Raji (cell line): Measurements from ENCODE around the gene PCNX2.

Experiments
- POLR2A ChIP-seq: IDR thresholded peaks from 2 replicates; pipeline ENCODE4 v1.6.1; 2011; ENCODE audit warnings: low read depth, low read length, control low read depth; ENCODE audit not compliant: insufficient read depth

Gene PCNX2

DNA sequence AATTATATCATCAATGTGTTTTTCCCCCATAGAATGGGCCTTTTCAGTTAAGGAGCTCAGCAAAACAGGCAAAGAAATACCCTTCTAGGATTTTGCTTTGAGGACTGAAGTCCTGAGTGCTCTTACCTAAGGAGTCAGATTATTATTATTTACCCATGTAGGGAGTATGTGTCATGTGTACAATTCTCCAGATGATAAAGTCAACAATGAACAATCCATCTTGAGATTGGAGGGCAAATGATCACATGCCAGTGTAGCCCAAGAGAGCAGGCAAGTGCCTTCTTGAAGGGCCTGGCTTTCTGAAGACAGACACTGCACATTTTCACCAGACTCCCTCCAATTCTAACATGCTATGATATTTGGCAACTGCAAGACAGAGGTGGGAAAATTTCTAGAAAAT lies 159.7 kb downstream of the PCNX2 start:
- TF ChIP-seq POLR2A: no peak

DNA sequence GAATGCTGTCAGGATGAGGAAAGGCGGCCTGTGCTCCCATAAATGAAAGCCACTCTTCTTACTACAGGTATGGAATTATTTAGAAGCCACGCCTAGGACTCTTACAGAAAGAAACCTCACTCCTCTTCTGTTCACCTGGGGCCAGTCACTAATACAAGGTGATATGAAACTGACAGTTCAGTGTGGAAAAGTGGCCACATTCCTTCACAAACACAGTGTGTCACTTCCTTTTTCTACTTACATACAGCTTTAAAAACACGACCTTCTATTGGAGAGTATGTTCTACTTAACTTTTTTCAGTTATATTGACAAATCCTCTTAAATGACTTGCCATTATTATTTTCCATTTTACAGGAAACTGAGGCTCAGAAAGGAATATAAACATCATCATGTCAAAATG lies 163.1 kb downstream of the PCNX2 start:
- TF ChIP-seq POLR2A: no peak

DNA sequence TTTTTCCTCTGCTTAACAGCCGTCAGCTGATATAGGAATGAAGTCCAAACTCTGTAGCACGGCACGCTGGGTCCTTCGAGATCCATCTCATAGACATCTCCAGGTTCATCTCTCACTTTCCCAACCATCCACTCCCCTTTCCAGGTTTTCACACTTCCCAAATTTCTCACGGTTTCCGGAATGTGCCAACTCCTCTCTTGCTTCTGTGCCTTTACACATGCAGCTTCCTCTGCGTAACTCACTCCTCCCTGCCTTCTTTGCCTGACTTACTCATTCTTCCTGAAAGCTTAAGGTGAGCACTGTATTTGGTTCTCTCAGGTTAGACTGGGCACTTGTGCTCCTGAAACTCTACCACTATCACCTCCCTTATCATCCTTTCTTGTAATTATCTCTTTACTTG lies 168.4 kb downstream of the PCNX2 start:
- no peak for TF ChIP-seq POLR2A

DNA sequence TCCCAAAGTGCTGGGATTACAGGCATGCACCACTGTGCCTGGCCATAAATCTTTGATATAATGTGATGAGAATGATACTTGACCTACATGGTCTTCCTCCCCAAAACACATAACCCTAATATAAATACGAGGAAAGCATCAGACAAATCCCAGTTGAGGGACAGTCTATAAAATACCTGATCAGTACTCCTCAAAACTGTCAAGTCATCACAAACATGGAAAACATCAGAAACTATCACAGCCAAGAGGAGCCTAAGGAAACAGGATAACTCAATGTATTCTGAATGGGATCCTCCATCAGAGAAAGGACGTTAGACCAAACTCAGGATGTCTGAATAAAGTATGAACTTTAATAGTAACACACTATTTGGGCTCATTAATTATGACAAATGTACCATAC lies 172.7 kb downstream of the PCNX2 start:
- no peak for TF ChIP-seq POLR2A

DNA sequence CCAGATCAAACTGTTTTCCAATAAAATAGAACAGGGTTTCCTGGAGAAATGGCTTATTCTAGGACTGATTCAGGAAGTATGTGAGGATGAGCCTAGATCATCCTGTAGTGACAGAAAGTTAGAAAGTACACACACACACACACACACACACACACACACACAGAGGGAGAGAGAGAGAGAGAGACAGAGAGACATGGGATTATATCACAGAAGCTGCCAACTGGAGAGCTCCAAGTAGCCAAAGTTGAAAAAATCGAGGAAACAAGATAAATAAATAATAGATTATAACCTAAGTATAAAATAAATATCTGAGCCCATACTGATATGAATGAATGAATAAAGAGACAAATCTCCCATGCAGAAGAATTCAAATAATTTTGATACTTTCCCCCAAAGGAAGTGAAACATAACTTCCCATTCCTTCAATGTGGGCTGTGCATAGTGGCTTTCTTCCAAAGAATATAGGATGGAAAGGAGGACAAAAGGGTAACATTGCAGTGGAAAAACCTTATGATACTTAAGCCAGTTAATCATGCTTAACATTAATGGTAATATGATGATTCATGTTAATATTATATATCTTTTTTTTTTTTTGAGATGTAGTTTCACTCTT lies 173.5 kb downstream of the PCNX2 start:
- TF ChIP-seq POLR2A: no peak

DNA sequence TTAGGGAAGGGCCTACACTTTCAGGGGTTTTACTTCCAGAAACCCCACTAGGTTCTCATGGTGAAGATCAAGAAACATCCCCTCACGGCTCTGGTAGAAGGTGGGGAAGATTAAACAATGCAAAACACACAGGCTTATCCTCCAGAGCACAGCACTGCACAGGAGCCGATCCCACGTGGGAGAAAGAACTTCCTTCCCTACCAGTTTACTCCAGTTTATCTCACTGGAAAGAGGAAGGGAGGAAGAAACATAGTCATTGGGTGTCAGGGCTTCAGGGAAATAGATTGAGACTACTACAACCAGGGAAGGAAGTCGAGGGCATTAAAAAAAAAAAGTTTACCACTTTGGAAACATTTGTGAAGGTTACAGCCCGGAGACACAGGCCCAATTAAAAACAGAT lies 180.7 kb downstream of the PCNX2 start:
- TF ChIP-seq POLR2A: no peak

DNA sequence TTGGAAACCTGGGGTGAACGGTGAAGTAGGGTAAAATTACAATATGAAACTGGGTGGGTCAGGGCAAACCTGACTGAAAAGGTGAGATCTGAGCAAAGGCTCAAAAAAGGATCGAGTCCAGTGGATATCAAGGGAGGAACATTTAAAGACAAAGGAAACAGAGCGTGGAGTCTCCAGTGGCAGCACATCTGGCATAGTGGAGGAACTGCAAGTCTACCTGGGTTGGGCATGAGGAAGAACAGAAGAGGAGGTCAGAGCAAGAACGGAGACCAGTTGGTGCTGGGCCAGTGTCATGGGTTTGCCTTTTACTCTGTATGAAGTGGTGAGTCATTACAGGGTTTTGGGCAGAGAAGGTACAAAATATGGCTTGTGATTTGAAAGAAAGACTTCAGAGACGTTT lies 181.4 kb downstream of the PCNX2 start:
- no peak for TF ChIP-seq POLR2A

DNA sequence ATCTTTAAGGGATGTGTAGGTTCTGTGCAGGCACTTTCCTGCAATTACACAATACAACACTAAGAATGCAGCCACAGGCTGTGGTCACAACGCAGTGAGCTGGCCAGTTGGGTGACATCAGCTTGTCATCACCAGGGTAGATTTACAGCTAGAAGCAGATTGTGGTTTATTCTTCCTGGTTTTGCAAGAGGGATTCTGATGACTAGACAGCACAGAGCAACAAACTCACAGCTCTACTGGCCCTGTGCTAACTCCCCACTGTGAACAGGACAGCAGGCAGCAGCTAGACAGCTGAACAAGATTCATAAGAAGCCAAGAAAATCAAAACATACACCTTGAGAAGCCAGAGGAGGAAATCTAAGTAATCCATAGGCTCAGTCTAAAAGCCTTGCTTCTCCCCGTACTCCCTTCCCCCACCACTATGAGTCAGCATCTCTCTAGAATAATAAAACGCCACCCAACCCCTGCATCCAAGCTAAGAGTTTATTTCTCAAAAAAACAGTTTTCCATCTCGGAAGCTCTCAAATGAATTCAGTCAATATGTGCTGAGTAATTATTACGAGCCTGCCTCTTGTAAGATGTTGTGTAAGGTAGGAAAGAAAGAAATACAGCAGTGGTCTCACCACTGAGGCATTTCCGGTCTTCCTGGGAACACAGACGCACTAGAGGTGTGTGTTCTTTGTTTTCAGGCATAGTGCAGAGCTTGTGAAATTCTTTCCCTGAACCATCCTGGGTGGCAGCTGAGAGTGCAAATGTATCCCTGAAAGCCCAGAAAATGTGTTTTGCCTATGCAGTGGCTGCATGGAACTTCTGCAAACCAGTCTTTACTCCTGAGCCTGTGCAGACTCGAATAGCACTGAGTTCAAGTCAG lies 182.3 kb downstream of the PCNX2 start:
- TF ChIP-seq POLR2A: no peak

DNA sequence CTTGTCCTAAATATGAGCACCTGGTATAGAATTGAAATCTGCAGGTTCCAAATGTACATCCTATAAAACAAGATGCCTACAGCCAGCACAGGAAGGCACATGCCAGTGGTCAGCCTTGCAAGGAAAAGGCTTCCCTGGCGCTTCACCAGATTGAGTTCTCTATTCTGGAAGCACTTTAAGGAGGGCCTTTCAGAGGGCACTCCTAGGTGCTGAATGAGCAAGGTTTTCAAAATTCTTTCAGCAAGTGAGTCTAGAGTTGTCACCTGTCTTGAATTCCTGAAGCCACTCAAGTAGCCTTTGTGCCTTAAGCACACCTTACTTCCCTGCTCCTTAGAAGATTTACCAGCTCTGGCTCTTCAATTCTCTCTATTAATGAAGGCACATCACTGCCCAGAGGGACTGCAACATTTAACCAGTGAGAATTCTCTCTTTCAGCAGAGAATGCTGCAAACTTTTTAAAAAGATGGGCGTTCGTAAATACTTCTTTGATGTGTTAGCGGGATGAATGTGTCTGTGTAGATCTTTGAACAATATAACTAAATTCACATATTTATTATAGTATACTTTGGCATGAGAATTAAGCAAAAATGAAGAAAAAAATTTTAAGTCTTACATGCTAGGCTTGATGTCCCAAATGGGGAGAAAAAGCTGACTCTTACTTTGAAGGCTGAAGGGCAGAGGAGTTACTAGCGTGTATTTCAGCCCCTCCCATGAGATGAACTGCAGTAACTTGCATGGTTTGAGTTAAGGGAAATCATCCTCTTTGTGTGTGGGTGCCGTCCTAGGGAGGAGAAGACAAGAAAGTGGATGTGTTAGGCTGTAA lies 183.1 kb downstream of the PCNX2 start:
- TF ChIP-seq POLR2A: no peak

DNA sequence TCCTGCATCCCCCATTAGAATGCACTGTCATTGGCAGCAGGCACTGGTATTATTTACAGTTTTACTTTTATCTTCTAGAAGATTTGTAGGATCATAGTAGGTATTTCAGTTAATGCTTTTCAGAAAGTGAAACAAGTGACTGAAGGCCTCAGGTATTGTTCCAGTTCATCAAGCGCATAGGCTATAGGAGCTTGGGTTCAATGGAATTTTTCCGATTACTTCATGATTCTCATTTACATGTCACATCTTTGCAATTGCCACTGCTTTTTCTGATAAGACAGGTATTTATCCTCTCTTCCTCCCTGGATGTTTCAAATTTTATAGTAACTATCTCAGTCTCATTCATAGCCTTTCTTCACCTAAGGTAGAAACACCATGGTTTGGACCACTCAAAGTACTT lies 183.8 kb downstream of the PCNX2 start:
- TF ChIP-seq POLR2A: no peak

DNA sequence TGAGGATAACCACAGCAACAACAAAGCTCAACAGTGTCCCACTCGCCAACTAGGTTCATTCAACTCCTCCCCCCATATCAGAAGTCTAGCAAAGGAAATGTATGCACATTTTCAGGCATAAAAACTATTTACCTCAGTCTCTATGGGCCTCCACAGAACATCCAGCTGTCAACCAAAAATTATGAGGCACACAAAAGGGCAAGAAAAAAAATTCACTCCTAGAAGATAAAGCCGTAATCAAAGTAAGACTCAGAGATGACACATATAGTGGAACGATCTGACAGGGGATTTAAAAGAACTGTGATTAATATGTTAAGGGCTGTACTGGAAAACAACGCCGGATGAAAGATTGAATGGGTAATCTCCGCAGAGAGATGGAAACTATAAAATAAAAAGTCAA lies 186.4 kb downstream of the PCNX2 start:
- no peak for TF ChIP-seq POLR2A

DNA sequence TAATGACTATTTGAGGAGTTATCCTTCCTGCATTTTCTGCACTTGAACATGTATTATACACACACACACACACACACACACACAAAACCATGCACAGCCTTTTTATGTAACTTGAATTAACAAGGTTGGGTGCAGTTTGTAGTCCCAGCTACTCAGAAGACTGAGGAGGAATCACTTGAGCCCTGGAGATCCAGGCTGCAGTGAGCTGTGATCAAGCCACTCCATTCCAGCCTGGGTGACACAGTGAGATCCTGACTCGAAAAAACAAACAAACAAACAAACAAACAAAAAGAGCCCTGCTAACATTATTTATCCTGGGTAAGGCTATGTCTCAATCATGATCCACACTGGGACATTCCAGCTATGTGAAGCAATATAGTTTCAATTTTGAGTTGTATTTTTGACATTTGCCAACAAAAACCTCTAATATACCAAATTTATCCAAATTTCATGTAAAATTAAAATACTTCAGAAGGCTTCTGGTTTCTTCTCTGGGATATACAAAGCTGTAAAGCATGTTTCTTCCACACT lies 188.3 kb downstream of the PCNX2 start:
- no peak for TF ChIP-seq POLR2A

DNA sequence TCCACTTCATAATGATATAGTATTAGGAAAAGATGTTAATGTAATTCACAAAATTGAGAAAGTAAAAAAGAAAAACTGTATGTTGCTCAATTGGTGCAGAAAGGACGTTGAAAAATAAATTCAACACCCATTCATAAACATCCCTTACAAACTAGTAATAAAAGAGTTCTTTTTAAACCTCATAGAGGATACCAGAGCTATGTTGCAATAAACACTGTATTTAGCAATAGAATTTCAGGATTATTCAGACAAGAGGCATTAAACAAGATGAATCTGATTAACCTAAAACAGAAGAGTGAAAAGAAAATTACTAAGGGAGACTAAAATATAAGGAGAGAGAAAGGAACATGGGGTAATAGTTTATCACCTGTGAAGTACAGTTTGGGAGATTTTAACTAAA lies 190.3 kb downstream of the PCNX2 start:
- no peak for TF ChIP-seq POLR2A

DNA sequence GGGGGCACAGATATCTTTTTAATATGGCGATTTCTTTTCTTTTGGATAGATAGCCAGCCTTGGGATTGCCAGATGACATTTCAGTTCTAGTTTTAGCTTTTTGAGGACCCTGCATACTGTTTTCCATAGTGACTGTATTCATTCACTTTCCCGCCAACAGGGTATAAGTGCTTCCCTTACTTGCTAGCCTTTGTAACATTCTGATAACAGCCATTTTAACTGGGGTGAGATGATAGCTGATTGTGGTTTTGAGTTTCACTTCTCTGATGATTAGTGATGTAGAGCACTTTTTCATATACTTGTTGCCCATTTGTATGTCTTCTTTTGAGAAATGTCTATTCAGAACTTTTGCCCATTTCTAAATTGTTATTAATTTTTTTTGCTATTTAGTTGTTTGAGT lies 193.2 kb downstream of the PCNX2 start:
- TF ChIP-seq POLR2A: no peak

DNA sequence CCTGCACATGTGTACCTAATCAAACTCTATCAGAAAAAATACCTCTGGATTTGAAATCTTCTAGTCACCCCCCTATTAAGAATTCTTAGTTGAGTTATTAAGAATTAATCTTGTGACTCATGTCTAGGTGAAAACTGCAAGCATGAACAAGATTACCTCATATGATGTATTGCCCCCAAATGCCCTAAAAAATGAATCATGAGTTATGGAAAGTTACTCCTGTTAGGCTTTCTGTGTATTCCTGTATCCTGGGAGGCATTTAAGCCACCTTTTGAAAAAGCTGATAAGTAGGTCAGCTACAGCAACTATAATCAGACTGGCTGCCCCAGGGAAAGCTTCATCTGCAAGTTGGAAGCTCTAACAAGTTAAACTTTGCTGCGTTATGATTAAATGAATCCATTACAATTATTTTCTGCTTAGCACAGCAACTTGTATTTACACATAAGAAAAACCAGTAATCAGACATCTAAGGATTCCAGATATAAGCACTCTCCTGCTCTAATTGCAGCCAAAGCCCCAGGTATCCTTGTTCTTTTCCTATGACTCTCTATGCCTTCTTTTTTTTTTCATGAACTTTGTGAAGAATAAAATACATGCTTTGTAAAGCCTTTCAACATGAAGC lies 197.5 kb downstream of the PCNX2 start:
- TF ChIP-seq POLR2A: no peak
